ENCODE measurements around the gene B3GALNT1. TPM values are rescaled to one million over a fixed set of nuclear protein-coding genes. Genes with fewer than 3 reads are reported as not detected.

The B3GALNT1 gene
- total and polyA plus RNA-seq, 2 donors (not counting 1 experiment from before 2014, with no cell fraction given) = 15.9 to 17.9 TPM

- no peak for DNase-seq (ENCODE audit: low read depth in 2 of 2)
- H3K27me3 ChIP-seq (ENCODE audit: control insufficient read depth, insufficient read depth, low read length) = no peaks in the 10 kb centered on the region
- H3K9me3 ChIP-seq (ENCODE audit: control insufficient read depth, insufficient read depth, low read depth, low read length) = no peaks in the 10 kb centered on the region
- H2AFZ ChIP-seq (ENCODE audit: low read length) = no peak overlapping the region
- no peak overlapping the region for H3K4me3 ChIP-seq (replicated peaks in 1 of 4; ENCODE audit: control extremely low read depth in 1 of 4, insufficient read depth in 1 of 4, low read depth in 3 of 4, low read length in 4 of 4)
- TF ChIP-seq CTCF (conservative IDR thresholded peaks at IDR 0.05 in 1 of 2, IDR thresholded peaks at IDR 0.05 in 1 of 2; ENCODE audit: low read depth in 1 of 2, low read length in 2 of 2) (no peak), EZH2 (IDR thresholded peaks at IDR 0.05; ENCODE audit: low read length, missing control alignments) (no peak)
- H3K79me2 ChIP-seq (ENCODE audit: control insufficient read depth, insufficient read depth, low read length) = no peaks in the 10 kb centered on the region
- no peaks in the 10 kb centered on the region for H4K20me1 ChIP-seq (ENCODE audit: control insufficient read depth, extremely low read depth, insufficient read depth, low read length)
- H3K9ac ChIP-seq (ENCODE audit: insufficient read depth, low read length) = no peak overlapping the region
- H3K4me1 ChIP-seq (ENCODE audit: control insufficient read depth, extremely low read depth, insufficient read depth, low read length) = no peaks in the 10 kb centered on the region
- no peak overlapping the region for H3K27ac ChIP-seq (ENCODE audit: insufficient read depth, low read length)
- H3K36me3 ChIP-seq (ENCODE audit: control insufficient read depth, insufficient read depth, low read length) = no peaks in the 10 kb centered on the region
- no peak overlapping the region for H3K4me2 ChIP-seq (ENCODE audit: extremely low read depth, insufficient read depth, low read length)
These were observed 21.3 kb upstream of the B3GALNT1 start for GRCh38 chr3:161126495-161126894.

GRCh38 chr3:161117646-161118045 is 12.5 kb upstream of the B3GALNT1 start:
- Histone ChIP-seq H2AFZ (ENCODE audit: low read length) (no peak overlapping the region), H3K9ac (ENCODE audit: insufficient read depth, low read length) (no peak overlapping the region), H3K27me3 (ENCODE audit: control insufficient read depth, insufficient read depth, low read length) (no peaks in the 10 kb centered on the region), H3K9me3 (ENCODE audit: control insufficient read depth, insufficient read depth, low read depth, low read length) (no peaks in the 10 kb centered on the region), H3K27ac (ENCODE audit: insufficient read depth, low read length) (no peak overlapping the region), H3K4me1 (ENCODE audit: control insufficient read depth, extremely low read depth, insufficient read depth, low read length) (no peaks in the 10 kb centered on the region), H3K4me3 (replicated peaks in 1 of 4; ENCODE audit: control extremely low read depth in 1 of 4, insufficient read depth in 1 of 4, low read depth in 3 of 4, low read length in 4 of 4) (no peak overlapping the region), H3K4me2 (ENCODE audit: extremely low read depth, insufficient read depth, low read length) (no peak overlapping the region), H3K79me2 (ENCODE audit: control insufficient read depth, insufficient read depth, low read length) (no peaks in the 10 kb centered on the region), H4K20me1 (ENCODE audit: control insufficient read depth, extremely low read depth, insufficient read depth, low read length) (no peaks in the 10 kb centered on the region), H3K36me3 (ENCODE audit: control insufficient read depth, insufficient read depth, low read length) (no peaks in the 10 kb centered on the region)
- TF ChIP-seq CTCF (conservative IDR thresholded peaks at IDR 0.05 in 1 of 2, IDR thresholded peaks at IDR 0.05 in 1 of 2; ENCODE audit: low read depth in 1 of 2, low read length in 2 of 2) = no peak
- TF ChIP-seq EZH2 (IDR thresholded peaks at IDR 0.05; ENCODE audit: low read length, missing control alignments) = no peak
- peak in 1 of 2 donors; percentile 11 for DNase-seq (ENCODE audit: low read depth in 2 of 2)

GRCh38 chr3:161108840-161109239 is 3.7 kb upstream of the B3GALNT1 start:
- Histone ChIP-seq H3K4me3 (replicated peaks in 1 of 4; ENCODE audit: control extremely low read depth in 1 of 4, insufficient read depth in 1 of 4, low read depth in 3 of 4, low read length in 4 of 4) (no peak overlapping the region), H3K9ac (ENCODE audit: insufficient read depth, low read length) (no peak overlapping the region), H4K20me1 (ENCODE audit: control insufficient read depth, extremely low read depth, insufficient read depth, low read length) (no peaks in the 10 kb centered on the region), H2AFZ (ENCODE audit: low read length) (no peak overlapping the region), H3K4me2 (ENCODE audit: extremely low read depth, insufficient read depth, low read length) (no peak overlapping the region), H3K36me3 (ENCODE audit: control insufficient read depth, insufficient read depth, low read length) (no peaks in the 10 kb centered on the region), H3K27me3 (ENCODE audit: control insufficient read depth, insufficient read depth, low read length) (no peaks in the 10 kb centered on the region), H3K9me3 (ENCODE audit: control insufficient read depth, insufficient read depth, low read depth, low read length) (no peaks in the 10 kb centered on the region), H3K79me2 (ENCODE audit: control insufficient read depth, insufficient read depth, low read length) (no peaks in the 10 kb centered on the region), H3K4me1 (ENCODE audit: control insufficient read depth, extremely low read depth, insufficient read depth, low read length) (no peaks in the 10 kb centered on the region), H3K27ac (ENCODE audit: insufficient read depth, low read length) (no peak overlapping the region)
- TF ChIP-seq EZH2 (IDR thresholded peaks at IDR 0.05; ENCODE audit: low read length, missing control alignments) (no peak), CTCF (conservative IDR thresholded peaks at IDR 0.05 in 1 of 2, IDR thresholded peaks at IDR 0.05 in 1 of 2; ENCODE audit: low read depth in 1 of 2, low read length in 2 of 2) (no peak)
- peak; percentile 51 for DNase-seq (ENCODE audit: low read depth in 2 of 2)
